HG02759 (cell line): ENCODE measurements around the gene AGMO.

Source experiments
- ATAC-seq: cut with Tn5 transposase; IDR thresholded peaks from one replicate; pipeline ENCODE4 v1.9.1; 2021; ENCODE audit warnings: mild to moderate bottlenecking, moderate library complexity; ENCODE audit not compliant: unreplicated experiment

Gene AGMO

DNA sequence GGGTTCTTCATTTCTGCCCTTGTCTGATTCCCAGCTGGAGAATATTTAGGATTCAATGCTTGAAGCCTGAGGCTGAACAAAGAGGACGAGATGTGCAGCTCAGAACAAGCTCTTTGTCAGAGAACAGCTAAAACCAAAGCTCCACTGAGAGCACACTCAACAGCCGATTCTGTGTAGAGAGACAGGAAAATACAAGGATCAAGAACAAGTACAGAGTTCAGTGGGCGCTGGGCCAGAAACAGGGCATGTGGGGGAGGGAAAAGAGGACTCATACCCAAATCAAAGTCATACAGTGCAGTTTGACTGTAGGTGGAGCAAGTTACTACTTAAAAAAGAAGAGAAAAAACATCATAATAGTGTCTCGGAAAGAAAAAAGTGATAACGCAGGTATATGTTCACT lies at the start of gene AGMO:
Gene AGMO, minus strand, starts transcription at position 181 of the 400 bp plus-strand sequence.
- no peak for ATAC-seq

DNA sequence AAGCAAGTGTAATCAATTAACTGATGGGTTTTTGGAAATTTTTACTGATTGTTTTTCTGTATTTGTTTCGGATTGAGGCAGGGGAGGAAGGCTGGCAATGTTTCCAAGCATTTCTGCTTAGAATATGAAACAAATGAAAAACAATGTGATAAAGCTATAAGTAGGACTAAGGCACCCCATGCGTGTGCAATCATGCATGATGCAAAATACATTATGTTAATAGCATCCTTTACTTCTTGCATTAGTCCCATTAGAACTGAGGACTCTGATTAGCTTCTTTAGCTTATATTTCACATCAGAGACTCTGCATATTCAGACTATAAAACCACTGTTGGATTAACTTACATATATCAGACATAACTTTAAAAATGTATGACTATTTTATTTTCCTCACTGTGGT lies 48.7 kb upstream of the AGMO start:
- ATAC-seq: no peak

DNA sequence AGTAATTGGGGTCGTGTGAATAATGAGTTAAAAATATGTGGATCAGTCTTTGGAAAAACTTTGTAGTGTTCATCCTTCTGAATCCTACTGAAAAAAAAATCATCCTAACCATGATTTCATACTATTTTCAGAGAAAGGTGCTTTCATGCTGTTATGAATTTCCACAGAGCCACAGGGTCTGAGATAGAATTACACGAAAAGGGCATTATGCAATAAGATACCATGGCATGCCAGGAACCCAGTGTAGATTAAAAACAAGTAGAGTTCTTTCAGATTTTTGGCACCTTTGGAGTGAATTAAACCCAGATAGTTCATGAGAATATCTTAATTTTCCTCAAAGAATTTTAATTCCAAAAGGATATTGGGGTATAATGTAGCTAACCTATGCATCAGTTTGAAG lies 47.5 kb upstream of the AGMO start:
- ATAC-seq: no peak

DNA sequence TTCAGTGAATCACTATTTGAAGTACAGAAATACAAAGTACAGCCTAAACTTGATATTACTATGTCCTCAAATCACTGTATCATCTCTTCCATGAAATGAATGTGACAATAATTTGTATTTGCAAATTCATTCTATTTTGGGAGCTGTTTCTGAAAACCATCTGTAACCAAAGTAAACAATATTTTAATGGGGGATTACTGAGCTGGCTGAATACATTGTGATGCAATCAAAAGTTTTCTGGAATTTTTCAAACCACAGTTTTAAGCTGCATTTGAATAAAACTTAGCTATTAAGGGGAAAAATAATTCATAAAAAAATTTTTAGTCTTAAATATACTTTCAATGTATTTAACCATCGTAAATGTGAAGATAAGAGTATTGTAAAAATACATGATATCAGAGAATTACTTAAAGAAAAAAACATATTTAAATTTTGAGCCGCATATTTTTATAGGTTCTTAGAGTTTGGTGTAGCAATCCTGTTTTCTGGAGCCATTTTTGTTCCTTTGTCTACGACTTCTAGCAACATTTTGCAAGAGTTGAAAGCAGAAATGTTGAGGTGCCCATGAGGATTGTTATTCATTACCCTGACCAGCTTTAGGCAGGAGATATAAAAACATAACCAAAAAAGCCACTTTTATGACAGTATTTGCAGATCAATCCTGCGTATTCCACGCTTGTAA lies 45.9 kb upstream of the AGMO start:
- ATAC-seq: no peak

DNA sequence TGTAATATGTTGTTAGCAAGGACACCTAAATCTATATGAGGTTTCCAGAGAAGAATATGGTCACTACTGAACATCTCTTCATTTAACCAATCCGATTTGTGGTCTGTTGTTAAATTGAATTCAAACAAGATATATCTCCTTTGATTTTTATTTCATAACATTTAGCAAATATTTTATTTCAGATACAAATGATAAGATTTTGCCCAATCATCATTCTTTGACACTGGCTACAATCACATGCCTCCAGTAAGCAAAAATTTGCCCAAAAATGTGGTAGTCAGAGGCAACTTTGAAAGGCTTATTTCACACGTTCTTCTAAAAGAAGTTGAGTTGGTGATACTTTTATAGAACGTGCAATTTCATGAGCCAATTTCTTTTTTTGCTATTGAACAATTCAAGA lies 44.7 kb upstream of the AGMO start:
- no peak for ATAC-seq

DNA sequence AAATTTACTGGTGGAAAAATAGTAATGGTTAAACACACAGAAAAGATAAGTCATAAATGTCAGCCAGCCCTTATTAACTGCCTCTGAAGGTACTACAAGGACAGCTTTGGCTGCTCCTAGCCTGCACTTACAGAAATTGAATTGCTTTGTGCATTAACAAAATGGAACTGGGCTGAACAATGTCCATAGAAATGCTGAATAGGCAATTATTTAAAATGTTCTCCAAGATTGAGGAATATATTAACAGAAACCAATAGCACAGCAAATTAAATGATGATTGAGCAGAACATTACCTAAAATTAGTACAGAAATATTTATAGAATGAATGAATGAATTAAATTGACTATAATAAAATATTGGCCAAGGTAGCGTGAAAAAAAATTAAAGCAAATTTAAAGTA lies 42.4 kb upstream of the AGMO start:
- no peak for ATAC-seq

DNA sequence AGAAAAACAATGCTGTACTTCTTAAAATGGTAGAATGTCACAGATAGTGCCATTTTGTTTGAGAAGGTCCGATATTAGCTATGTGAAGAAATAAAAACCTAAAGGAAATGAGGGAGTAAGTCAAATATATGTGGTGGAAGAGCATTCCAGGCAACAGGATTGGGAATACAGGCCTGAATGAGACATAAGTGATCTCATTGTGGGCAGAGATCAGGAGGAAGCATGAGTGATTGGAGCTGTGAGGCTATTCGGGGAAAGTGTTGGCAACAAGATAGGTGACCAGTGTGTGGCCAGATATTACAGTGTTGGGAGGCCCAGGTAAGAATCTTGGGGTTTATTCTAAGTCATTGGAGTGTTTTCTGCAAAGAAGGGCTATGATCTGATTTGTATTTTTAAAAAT lies 41.3 kb upstream of the AGMO start:
- ATAC-seq: no peak

DNA sequence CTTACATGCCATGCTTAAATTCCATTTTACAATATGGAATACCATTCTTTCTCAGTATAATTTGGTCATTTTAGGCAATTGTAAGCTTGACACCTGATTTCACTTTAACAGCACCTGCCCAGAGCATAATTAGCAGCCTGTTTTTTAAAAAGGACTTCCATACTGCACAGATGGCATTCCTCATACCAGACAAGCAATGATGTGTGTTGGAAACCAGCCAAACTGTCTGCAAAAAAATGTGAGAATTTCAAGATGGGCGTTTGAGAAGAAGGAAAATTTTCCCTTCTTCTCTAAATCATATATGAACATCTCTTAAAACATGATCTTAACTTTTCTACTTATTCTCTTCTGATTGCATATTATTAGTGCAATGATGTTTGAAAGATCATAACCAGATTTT lies 40.4 kb upstream of the AGMO start:
- no peak for ATAC-seq

DNA sequence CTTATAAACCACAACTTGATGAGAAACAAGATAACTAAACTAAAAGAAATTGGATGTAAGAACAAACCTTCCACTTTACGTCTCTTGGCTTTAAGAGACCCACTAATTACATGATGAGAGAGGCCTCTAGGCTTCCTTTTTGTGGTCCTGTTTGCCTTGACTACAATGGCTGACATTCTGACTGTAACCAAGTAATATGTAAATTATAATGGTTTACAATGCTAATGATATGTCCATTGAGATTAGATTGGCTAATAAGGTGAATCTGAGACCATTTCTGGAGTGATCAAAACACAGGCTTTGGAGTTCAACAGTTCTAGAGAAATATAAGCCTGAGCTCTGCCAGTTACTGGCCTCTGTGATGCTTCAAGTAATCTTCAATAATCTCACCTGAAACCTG lies 39.4 kb upstream of the AGMO start:
- ATAC-seq: no peak

DNA sequence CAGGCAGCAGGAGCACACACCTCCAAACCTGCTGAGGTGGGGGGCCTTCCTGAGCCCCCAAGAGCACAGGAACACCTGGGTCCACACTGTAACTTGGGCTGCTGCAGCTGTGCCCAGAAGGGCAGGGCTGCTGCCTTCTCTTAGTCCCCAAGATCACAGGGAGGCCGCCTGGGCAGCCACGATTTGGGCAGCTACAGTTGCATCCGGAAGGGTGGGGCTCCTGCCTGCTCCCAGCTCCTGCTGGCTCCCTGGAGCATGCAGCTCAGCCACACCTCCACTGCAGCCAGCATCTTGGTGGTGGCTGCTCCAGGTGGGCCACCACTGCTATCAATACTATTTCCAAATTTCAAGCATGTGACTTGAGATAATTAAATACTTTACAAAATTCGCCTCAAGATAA lies 38.5 kb upstream of the AGMO start:
- ATAC-seq: no peak

DNA sequence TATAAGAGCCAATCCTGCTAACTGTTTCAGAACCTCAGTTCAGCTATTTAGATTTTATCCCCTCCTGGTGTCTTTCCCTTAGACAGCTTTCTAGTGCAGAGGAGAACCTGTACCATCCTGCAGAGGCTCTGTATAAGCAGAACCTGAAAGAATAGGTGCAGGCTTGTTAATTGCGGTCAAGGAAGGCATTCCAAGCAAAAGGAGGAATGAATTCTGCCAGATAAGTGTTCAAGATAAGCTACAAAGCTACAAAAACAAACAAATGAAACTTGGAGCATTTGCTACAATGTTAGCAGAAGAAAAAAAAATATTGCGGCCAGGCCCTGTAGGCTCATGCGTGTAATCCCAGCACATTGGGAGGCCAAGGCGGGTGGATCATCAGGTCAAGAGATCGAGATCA lies 32.6 kb upstream of the AGMO start:
- ATAC-seq: no peak

DNA sequence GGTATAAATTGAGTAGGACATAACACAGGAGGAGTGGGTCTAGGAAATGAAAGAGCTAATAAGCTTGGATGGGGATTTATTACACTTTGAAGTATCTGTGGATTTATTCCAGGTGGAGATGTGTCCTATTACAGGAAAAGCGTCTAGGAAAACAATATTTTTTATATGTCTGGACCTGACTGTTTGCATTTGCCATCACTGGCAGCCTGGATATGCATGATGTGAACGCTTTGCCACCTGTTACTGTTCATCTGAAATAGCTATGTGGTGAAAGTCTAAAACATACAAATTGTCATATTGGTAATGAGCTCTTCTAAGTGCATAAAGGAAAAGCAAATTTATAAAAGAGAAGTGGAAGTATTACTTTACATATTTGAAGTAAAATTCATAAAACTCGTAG lies 31.6 kb upstream of the AGMO start:
- ATAC-seq: no peak

DNA sequence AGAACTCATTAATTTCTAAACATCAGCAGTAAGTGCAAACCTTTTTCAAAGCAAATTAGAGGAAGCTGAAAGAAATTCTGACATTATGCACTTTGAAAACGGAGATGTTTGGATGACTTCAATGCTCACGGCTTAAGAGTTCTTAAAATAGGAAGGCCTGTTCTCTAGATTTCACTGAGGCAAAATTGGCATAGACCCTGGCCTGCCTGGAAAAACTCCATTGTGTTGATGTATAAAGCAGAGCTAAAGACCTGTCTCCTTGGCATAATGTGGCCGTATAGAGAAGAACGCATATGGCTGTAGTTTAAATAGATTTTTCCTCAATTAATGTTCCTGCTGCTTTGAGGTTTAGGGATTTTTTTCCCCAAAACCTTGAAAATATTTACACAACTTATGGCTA lies 24.5 kb upstream of the AGMO start:
- ATAC-seq: no peak

DNA sequence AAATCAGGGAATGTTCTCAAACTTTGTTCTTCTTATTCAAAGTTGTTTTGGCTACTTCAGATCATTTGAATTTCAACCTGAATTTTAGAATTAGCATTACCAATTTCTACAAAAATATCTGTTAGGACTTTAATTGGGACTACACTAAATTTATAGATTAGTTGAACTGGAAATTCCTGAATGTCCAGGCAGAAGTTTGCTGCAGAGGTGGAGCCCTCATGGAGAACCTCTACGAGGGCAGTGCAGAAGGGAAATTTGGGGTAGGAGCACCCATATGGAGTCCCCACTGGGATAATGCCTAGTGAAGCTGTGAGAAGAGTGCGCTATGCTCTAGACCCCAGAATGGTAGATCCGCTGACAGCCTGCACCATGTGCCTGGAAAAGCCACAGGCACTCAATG lies 22.8 kb upstream of the AGMO start:
- no peak for ATAC-seq

DNA sequence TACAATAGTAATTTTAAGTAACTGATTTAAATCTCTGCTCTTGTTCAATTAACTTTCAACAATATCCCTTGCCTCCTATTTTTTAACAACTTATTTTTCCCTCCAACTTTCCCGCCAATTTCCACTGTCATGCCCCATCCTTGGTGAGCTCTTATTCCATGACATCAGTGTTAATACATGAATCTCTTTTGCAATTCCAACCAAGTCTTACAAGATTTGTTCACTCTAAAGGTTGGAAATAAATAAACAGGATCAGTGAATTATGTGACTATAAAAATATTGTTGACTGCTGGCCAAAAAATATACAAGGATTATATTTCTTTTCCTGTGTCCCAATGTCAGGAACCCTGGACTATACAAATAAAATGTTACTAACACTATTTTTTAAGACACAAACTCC lies 21.0 kb upstream of the AGMO start:
- ATAC-seq: no peak

DNA sequence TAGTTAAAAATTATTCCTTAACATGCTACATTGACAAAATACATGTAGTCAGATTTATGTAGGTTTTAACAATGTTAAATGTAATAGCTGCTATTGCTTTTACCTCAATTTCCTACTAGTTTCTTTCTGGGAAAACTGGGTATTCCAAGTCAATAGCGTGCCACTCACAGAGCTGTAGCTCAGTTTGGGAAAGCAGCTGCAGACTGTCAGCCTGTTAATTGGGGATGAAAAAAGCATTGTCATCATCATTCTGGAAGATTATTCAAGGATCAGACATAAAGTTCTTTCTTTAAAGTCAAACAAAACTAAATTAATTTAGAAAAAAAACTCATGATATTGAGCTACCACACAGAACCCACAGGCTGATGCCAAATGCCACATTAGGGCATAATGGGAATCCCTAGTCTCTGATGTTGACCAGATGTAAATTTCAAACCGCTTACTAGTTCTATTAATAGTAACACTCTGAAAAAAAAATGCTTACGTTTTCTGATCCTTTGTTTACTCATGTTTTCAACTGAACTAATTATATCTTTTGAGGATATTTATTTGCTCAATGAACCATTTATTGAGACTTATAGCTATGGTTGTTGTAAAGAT lies 19.6 kb upstream of the AGMO start:
- ATAC-seq: no peak

DNA sequence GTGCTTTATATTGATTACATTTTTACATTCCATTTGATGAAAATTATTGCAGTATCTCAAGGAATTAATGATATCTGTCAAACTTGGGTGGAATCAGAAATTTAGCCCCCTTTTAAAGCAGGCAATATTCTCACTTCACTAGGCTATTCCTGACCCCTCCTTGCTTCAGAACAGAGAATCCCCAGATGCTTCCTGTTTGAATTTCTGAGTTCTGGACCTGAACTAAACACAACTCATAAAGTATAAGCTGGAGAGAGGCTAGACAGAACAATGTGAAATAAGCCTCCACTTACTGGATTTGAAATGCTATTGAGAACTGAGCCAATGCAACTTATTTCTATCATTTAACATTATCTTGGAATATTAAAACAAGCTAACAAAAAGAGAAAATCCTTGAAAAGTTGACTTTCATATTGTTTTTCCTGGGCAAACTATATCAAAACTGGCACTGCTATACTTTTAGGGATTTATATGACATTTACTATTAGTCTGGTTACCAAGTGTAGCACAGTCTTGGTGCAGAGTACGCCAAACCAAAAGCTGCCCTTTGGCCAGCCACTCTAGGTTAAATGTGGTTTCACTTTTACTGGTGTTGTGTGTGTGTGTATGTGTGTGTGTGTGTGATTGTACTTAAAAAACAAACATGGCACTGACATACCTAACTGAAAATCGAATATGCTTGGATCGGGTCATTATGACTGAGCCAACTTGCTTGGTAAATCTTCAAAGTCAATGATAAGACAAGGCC lies 19.0 kb upstream of the AGMO start:
- no peak for ATAC-seq

DNA sequence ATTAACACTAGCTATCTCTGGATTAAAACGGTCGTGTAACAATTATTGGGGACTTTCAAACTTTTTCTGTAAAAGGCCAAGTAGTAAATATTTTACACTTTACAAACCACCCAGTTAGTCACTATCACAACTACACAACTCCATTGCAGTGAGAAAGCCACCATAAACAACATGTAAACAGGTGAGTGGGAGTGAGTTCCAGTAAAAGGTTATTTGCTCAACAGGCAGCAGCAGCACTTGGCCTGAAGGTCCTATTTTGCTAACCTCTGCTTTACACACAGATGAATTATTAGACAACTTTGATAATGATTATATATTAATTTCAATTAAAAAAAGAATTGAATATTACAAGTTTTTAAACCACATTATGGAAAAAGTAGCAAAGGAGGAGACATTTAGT lies 15.8 kb upstream of the AGMO start:
- no peak for ATAC-seq

DNA sequence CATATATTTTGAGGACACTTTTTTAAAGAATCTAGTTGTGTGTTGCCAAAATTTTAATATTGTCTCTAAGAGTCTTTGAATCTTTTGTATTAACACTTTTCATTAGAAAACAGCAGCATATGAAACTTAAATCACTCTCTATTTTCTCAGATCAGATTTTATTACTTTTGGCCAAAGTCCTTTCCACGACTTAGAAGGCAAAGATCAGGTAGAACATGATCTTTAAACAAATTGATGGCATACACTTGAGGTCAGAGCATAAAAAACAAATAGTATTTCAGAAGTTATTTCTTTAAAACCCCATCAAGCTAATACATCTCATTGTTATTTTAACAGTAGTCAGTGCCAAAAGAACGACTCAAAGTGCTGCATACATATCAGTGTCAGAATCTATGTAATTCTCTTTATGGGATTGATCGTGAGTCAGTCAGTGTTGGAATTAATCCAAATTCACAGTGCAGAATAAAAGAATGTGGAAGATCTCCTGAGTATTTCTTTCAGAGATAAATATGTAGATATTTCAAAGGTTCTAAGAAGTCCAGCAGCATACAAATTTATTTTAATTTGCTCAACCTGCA lies 9.6 kb upstream of the AGMO start:
- no peak for ATAC-seq

DNA sequence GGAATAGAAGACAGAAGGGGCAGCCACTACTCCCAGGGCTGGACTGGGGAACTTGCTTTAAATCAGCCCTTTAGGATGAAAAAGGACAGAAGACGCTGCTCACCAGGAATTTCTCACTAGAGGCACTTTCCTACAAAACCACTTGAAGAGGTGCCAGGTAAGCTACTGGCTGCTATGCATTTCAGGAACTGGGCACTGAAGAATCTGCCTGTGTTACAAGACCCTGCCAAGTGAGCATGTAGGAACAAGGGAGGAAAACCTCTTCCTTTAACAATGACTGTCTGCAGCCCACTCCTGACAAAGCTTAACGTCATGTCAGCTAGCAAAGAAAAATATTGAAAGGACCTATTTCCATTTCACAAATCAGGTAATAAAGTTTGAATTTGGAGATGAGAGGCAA lies 5.8 kb upstream of the AGMO start:
- no peak for ATAC-seq

DNA sequence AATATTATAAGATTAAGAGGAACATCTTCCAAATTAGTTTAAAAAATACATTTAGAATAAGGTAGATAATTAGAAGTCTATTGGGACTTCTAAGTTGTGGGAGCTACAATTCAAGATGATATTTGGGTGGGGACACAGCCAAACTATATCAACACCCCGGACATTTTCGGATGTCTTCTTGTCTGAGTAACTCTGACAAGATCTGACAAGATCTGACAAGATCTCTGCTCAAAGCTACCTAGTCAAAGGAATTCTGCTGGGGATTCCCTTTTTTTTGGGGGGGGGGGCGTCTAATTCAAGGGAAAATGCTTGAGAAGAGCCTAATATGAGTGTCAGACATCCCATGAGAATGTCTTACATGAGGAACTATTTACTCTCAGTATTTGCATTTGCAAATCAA lies 5.2 kb upstream of the AGMO start:
- ATAC-seq: no peak

DNA sequence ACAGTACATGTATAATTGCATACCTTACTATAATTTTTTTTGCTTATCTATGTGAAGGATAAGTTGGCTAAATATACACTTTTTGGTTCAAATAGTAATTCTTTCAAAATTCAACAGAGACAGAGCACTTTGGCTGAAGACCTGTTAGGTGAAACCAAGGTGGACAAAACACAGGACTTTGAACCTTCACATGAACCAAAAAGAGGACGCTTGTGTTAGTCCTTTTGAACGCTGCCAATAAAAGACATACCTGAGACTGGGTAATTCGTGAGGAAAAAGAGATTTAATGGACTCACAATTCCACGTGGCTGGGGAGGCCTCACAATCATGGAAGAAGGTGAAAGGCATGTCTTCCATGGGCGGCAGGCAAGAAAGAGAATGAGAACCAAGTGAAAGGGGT lies 4.7 kb upstream of the AGMO start:
- no peak for ATAC-seq
